GM21526 (cell line): ENCODE measurements around the gene PROS1.
A peak's percentile ranks its signal among the peaks of the same experiment; 100 is the strongest.
"Not testable (repeated sequence)": the region's sequence is repeated elsewhere in the genome, so short reads cannot be mapped to it uniquely, and the experiment has no call there.

Source experiments
- ATAC-seq: cut with Tn5 transposase; IDR thresholded peaks from one replicate; pipeline ENCODE4 v1.9.1; 2021; ENCODE audit warnings: moderate library complexity; ENCODE audit not compliant: unreplicated experiment, low FRiP score

The PROS1 gene

GRCh38 chr3:93979850-93980676 lies 6.4 kb upstream of the PROS1 start, which contains the start of gene ARL13B:
Gene ARL13B (plus strand): TSS chr3:93980155. CDS start chr3:93980424, 269 bp downstream.
- ATAC-seq: peak; percentile 100

GRCh38 chr3:93969997-93970396 lies 3.7 kb downstream of the PROS1 start:
- ATAC-seq: no peak

- no peak for ATAC-seq
Measured at GRCh38 chr3:93969443-93969842, 4.3 kb downstream of the PROS1 start.

GRCh38 chr3:93965106-93965505 lies 8.6 kb downstream of the PROS1 start:
- not testable (repeated sequence) for ATAC-seq

- no peak for ATAC-seq
Measured at GRCh38 chr3:93962798-93963197, 10.9 kb downstream of the PROS1 start.

- ATAC-seq: no peak
Measured at GRCh38 chr3:93961489-93961888, 12.2 kb downstream of the PROS1 start.

GRCh38 chr3:93961026-93961425 lies 12.7 kb downstream of the PROS1 start:
- ATAC-seq: no peak

- ATAC-seq: not testable (repeated sequence)
Measured at GRCh38 chr3:93949958-93950357, 23.7 kb downstream of the PROS1 start.

GRCh38 chr3:93937485-93937884 lies 36.2 kb downstream of the PROS1 start:
- ATAC-seq: not testable (repeated sequence)

GRCh38 chr3:93936549-93936948 lies 37.1 kb downstream of the PROS1 start:
- ATAC-seq: no peak

- ATAC-seq: no peak
Measured at GRCh38 chr3:93934366-93935046, 39.2 kb downstream of the PROS1 start.

- no peak for ATAC-seq
Measured at GRCh38 chr3:93931597-93932229, 42.0 kb downstream of the PROS1 start.

- no peak for ATAC-seq
Measured at GRCh38 chr3:93930041-93930440, 43.7 kb downstream of the PROS1 start.

- no peak for ATAC-seq
Measured at GRCh38 chr3:93926789-93927188, 46.9 kb downstream of the PROS1 start.

- no peak for ATAC-seq
Measured at GRCh38 chr3:93924491-93924890, 49.2 kb downstream of the PROS1 start.

GRCh38 chr3:93923006-93923405 lies 50.7 kb downstream of the PROS1 start:
- no peak for ATAC-seq

- not testable (repeated sequence) for ATAC-seq
Measured at GRCh38 chr3:93917546-93918029, 56.1 kb downstream of the PROS1 start.

- ATAC-seq: not testable (repeated sequence)
Measured at GRCh38 chr3:93913623-93914022, 60.1 kb downstream of the PROS1 start.

GRCh38 chr3:93911206-93911605 lies 62.5 kb downstream of the PROS1 start:
- ATAC-seq: no peak

GRCh38 chr3:93910097-93910496 lies 63.6 kb downstream of the PROS1 start:
- ATAC-seq: no peak

GRCh38 chr3:93907132-93907531 lies 66.6 kb downstream of the PROS1 start:
- ATAC-seq: no peak
